ENCODE data around the gene MPST. TPM values are rescaled to one million over a fixed set of nuclear protein-coding genes. Genes with fewer than 3 reads are reported as not detected.

The MPST gene
- 48.5 TPM for total RNA-seq

GRCh38 chr22:37019309-37020191 is at the start of gene MPST, which contains the start of gene TST:
MPST (plus strand) TSS chr22:37019742; CDS start chr22:37019837, 95 bp downstream.
TST (minus strand) TSS chr22:37019447; CDS start chr22:37018732, 715 bp downstream.
- Histone ChIP-seq H3K27ac (ENCODE audit: low read depth, low read length) (peak within 1 kb of the TSS; percentile 91), H3K36me3 (ENCODE audit: control insufficient read depth in 3 of 3, insufficient read depth in 3 of 3, low read length in 3 of 3) (peaks cover 0 to 15% (median 9%) of the 10 kb centered on the region in 3 donors), H3K9ac (ENCODE audit: low read depth in 1 of 3, low read length in 3 of 3) (peak within 1 kb of the TSS; percentile 77 to 89 (median 88)), H3K27me3 (ENCODE audit: control insufficient read depth in 3 of 3, insufficient read depth in 3 of 3, low read length in 3 of 3) (no peaks in the 10 kb centered on the region), H3K4me1 (ENCODE audit: control insufficient read depth in 3 of 3, insufficient read depth in 3 of 3, low read length in 3 of 3) (peaks cover 24 to 53% (median 53%) of the 10 kb centered on the region in 3 donors), H3K9me3 (ENCODE audit: control insufficient read depth in 3 of 3, low read length in 3 of 3) (no peaks in the 10 kb centered on the region), H3K4me3 (ENCODE audit: low read length in 3 of 3) (peak within 1 kb of the TSS; percentile 81 to 87 (median 86))

- no peak overlapping the region for H3K4me3 ChIP-seq (ENCODE audit: low read length in 3 of 3)
- H3K4me1 ChIP-seq (ENCODE audit: control insufficient read depth in 3 of 3, insufficient read depth in 3 of 3, low read length in 3 of 3) = no peaks in the 10 kb centered on the region
- H3K9me3 ChIP-seq (ENCODE audit: control insufficient read depth in 3 of 3, low read length in 3 of 3) = no peaks in the 10 kb centered on the region
- H3K9ac ChIP-seq (ENCODE audit: low read depth in 1 of 3, low read length in 3 of 3) = no peak overlapping the region
- no peak overlapping the region for H3K27ac ChIP-seq (ENCODE audit: low read depth, low read length)
- no peaks in the 10 kb centered on the region for H3K36me3 ChIP-seq (ENCODE audit: control insufficient read depth in 3 of 3, insufficient read depth in 3 of 3, low read length in 3 of 3)
- no peaks in the 10 kb centered on the region for H3K27me3 ChIP-seq (ENCODE audit: control insufficient read depth in 3 of 3, insufficient read depth in 3 of 3, low read length in 3 of 3)
Observed at GRCh38 chr22:36971341-36972125, 48.0 kb upstream of the MPST start.

- Histone ChIP-seq H3K4me3 (ENCODE audit: low read length in 3 of 3) (no peak overlapping the region), H3K27ac (ENCODE audit: low read depth, low read length) (no peak overlapping the region), H3K4me1 (ENCODE audit: control insufficient read depth in 3 of 3, insufficient read depth in 3 of 3, low read length in 3 of 3) (peaks cover 3 to 8% (median 4%) of the 10 kb centered on the region in 3 donors), H3K9me3 (ENCODE audit: control insufficient read depth in 3 of 3, low read length in 3 of 3) (no peaks in the 10 kb centered on the region), H3K9ac (ENCODE audit: low read depth in 1 of 3, low read length in 3 of 3) (no peak overlapping the region), H3K27me3 (ENCODE audit: control insufficient read depth in 3 of 3, insufficient read depth in 3 of 3, low read length in 3 of 3) (peaks cover 0 to 19% (median 4%) of the 10 kb centered on the region in 3 donors), H3K36me3 (ENCODE audit: control insufficient read depth in 3 of 3, insufficient read depth in 3 of 3, low read length in 3 of 3) (no peaks in the 10 kb centered on the region)
Observed at GRCh38 chr22:36976606-36977005, 42.9 kb upstream of the MPST start.

GRCh38 chr22:36977401-36977861 is 42.1 kb upstream of the MPST start:
- Histone ChIP-seq H3K4me1 (ENCODE audit: control insufficient read depth in 3 of 3, insufficient read depth in 3 of 3, low read length in 3 of 3) (peaks cover 3 to 8% (median 4%) of the 10 kb centered on the region in 3 donors), H3K36me3 (ENCODE audit: control insufficient read depth in 3 of 3, insufficient read depth in 3 of 3, low read length in 3 of 3) (no peaks in the 10 kb centered on the region), H3K27ac (ENCODE audit: low read depth, low read length) (no peak overlapping the region), H3K9me3 (ENCODE audit: control insufficient read depth in 3 of 3, low read length in 3 of 3) (no peaks in the 10 kb centered on the region), H3K27me3 (ENCODE audit: control insufficient read depth in 3 of 3, insufficient read depth in 3 of 3, low read length in 3 of 3) (peaks cover 4 to 25% (median 6%) of the 10 kb centered on the region in 3 donors), H3K9ac (ENCODE audit: low read depth in 1 of 3, low read length in 3 of 3) (peak overlapping the region; percentile 13 to 67 (median 35)), H3K4me3 (ENCODE audit: low read length in 3 of 3) (peak overlapping the region; percentile 60 to 76 (median 66))

- Histone ChIP-seq H3K4me3 (ENCODE audit: low read length in 3 of 3) (peak overlapping the region; percentile 60 to 76 (median 66)), H3K4me1 (ENCODE audit: control insufficient read depth in 3 of 3, insufficient read depth in 3 of 3, low read length in 3 of 3) (peaks cover 3 to 8% (median 4%) of the 10 kb centered on the region in 3 donors), H3K27me3 (ENCODE audit: control insufficient read depth in 3 of 3, insufficient read depth in 3 of 3, low read length in 3 of 3) (peaks cover 4 to 31% (median 6%) of the 10 kb centered on the region in 3 donors), H3K27ac (ENCODE audit: low read depth, low read length) (no peak overlapping the region), H3K9ac (ENCODE audit: low read depth in 1 of 3, low read length in 3 of 3) (peak overlapping the region; percentile 24 to 67 (median 35)), H3K36me3 (ENCODE audit: control insufficient read depth in 3 of 3, insufficient read depth in 3 of 3, low read length in 3 of 3) (no peaks in the 10 kb centered on the region), H3K9me3 (ENCODE audit: control insufficient read depth in 3 of 3, low read length in 3 of 3) (no peaks in the 10 kb centered on the region)
Observed at GRCh38 chr22:36977947-36978660, 41.4 kb upstream of the MPST start.

GRCh38 chr22:36979016-36979910 is 40.3 kb upstream of the MPST start:
- H3K27ac ChIP-seq (ENCODE audit: low read depth, low read length) = no peak overlapping the region
- no peak overlapping the region for H3K9ac ChIP-seq (ENCODE audit: low read depth in 1 of 3, low read length in 3 of 3)
- no peaks in the 10 kb centered on the region for H3K36me3 ChIP-seq (ENCODE audit: control insufficient read depth in 3 of 3, insufficient read depth in 3 of 3, low read length in 3 of 3)
- peaks cover 4 to 32% (median 9%) of the 10 kb centered on the region in 3 donors for H3K27me3 ChIP-seq (ENCODE audit: control insufficient read depth in 3 of 3, insufficient read depth in 3 of 3, low read length in 3 of 3)
- peaks cover 3 to 8% (median 4%) of the 10 kb centered on the region in 3 donors for H3K4me1 ChIP-seq (ENCODE audit: control insufficient read depth in 3 of 3, insufficient read depth in 3 of 3, low read length in 3 of 3)
- no peaks in the 10 kb centered on the region for H3K9me3 ChIP-seq (ENCODE audit: control insufficient read depth in 3 of 3, low read length in 3 of 3)
- no peak overlapping the region for H3K4me3 ChIP-seq (ENCODE audit: low read length in 3 of 3)

- H3K4me3 ChIP-seq (ENCODE audit: low read length in 3 of 3) = no peak overlapping the region
- no peak overlapping the region for H3K27ac ChIP-seq (ENCODE audit: low read depth, low read length)
- peaks cover 5 to 9% (median 7%) of the 10 kb centered on the region in 3 donors for H3K9me3 ChIP-seq (ENCODE audit: control insufficient read depth in 3 of 3, low read length in 3 of 3)
- H3K36me3 ChIP-seq (ENCODE audit: control insufficient read depth in 3 of 3, insufficient read depth in 3 of 3, low read length in 3 of 3) = no peaks in the 10 kb centered on the region
- no peak overlapping the region for H3K9ac ChIP-seq (ENCODE audit: low read depth in 1 of 3, low read length in 3 of 3)
- peaks cover 3 to 8% (median 4%) of the 10 kb centered on the region in 3 donors for H3K4me1 ChIP-seq (ENCODE audit: control insufficient read depth in 3 of 3, insufficient read depth in 3 of 3, low read length in 3 of 3)
- peaks cover 4 to 36% (median 9%) of the 10 kb centered on the region in 3 donors for H3K27me3 ChIP-seq (ENCODE audit: control insufficient read depth in 3 of 3, insufficient read depth in 3 of 3, low read length in 3 of 3)
Observed at GRCh38 chr22:36981247-36981775, 38.2 kb upstream of the MPST start.

- Histone ChIP-seq H3K4me1 (ENCODE audit: control insufficient read depth in 3 of 3, insufficient read depth in 3 of 3, low read length in 3 of 3) (peaks cover 3 to 7% (median 4%) of the 10 kb centered on the region in 3 donors), H3K9ac (ENCODE audit: low read depth in 1 of 3, low read length in 3 of 3) (no peak overlapping the region), H3K27ac (ENCODE audit: low read depth, low read length) (no peak overlapping the region), H3K4me3 (ENCODE audit: low read length in 3 of 3) (no peak overlapping the region), H3K27me3 (ENCODE audit: control insufficient read depth in 3 of 3, insufficient read depth in 3 of 3, low read length in 3 of 3) (peaks cover 4 to 30% (median 9%) of the 10 kb centered on the region in 3 donors), H3K9me3 (ENCODE audit: control insufficient read depth in 3 of 3, low read length in 3 of 3) (peaks cover 5 to 10% (median 8%) of the 10 kb centered on the region in 3 donors), H3K36me3 (ENCODE audit: control insufficient read depth in 3 of 3, insufficient read depth in 3 of 3, low read length in 3 of 3) (no peaks in the 10 kb centered on the region)
Observed at GRCh38 chr22:36982136-36982535, 37.4 kb upstream of the MPST start.
